HEK293 (cell line): ENCODE data around the gene UFD1.

Source experiments
- EGR2 ChIP-seq: fragments of 450-650 bp; formaldehyde crosslinking; IDR thresholded peaks from 2 replicates; pipeline ENCODE4 v1.5.1; 2016; ENCODE audit warnings: low read depth, missing biosample characterization, missing genetic modification characterization
- HOXA7 ChIP-seq: sonication (generic); formaldehyde crosslinking; IDR thresholded peaks from 2 replicates; pipeline ENCODE4 v1.8.1; 2022; ENCODE audit warnings: missing genetic modification reagents, borderline replicate concordance
- WT1 ChIP-seq: fragments of 450-650 bp; formaldehyde crosslinking; IDR thresholded peaks from 2 replicates; pipeline ENCODE4 v1.5.1; 2016; ENCODE audit warnings: missing biosample characterization, missing genetic modification characterization
- YY2 ChIP-seq: fragments of 450-650 bp; formaldehyde crosslinking; IDR thresholded peaks from 2 replicates; pipeline ENCODE4 v1.5.1; 2016; ENCODE audit warnings: missing biosample characterization, missing genetic modification characterization
- ZBTB21 ChIP-seq: fragments of 450-650 bp; formaldehyde crosslinking; IDR thresholded peaks from 2 replicates; pipeline ENCODE4 v1.5.1; 2017; ENCODE audit warnings: missing biosample characterization, missing genetic modification characterization
- ZIC2 ChIP-seq: fragments of 450-650 bp; formaldehyde crosslinking; IDR thresholded peaks from 2 replicates; pipeline ENCODE4 v1.5.1; 2016; ENCODE audit warnings: missing biosample characterization, missing genetic modification characterization
- ZNF133 ChIP-seq: fragments of 450-650 bp; formaldehyde crosslinking; IDR thresholded peaks from 2 replicates; pipeline ENCODE4 v1.5.1; 2016; ENCODE audit warnings: missing biosample characterization, missing genetic modification characterization
- ZNF202 ChIP-seq: fragments of 450-650 bp; formaldehyde crosslinking; IDR thresholded peaks from 2 replicates; pipeline ENCODE4 v1.5.1; 2016; ENCODE audit warnings: missing biosample characterization, missing genetic modification characterization, borderline replicate concordance
- ZNF274 ChIP-seq, 2 experiments: fragments of 200-500 bp in 1 of 2; fragments of 450-650 bp in 1 of 2; sonication (Bioruptor generic) in 1 of 2; formaldehyde crosslinking in 1 of 2; IDR thresholded peaks; 2 replicates each; pipeline versions ENCODE4 v1.5.1 to v1.6.1; 2014 to 2016; ENCODE audit warnings: borderline replicate concordance in 1 of 2, inconsistent platforms in 1 of 2, low read length in 1 of 2, missing biosample characterization in 1 of 2, missing genetic modification characterization in 1 of 2
- ZNF292 ChIP-seq: fragments of 450-650 bp; formaldehyde crosslinking; IDR thresholded peaks from 2 replicates; pipeline ENCODE4 v1.5.1; 2016; ENCODE audit warnings: low read depth, missing biosample characterization, missing genetic modification characterization, borderline replicate concordance
- ZNF302 ChIP-seq: fragments of 450-650 bp; formaldehyde crosslinking; IDR thresholded peaks from 2 replicates; pipeline ENCODE4 v1.5.1; 2016; ENCODE audit warnings: missing biosample characterization, missing genetic modification characterization, low read depth
- ZNF37A ChIP-seq: fragments of 450-650 bp; IDR thresholded peaks from 2 replicates; pipeline ENCODE4 v1.5.1; 2018; ENCODE audit warnings: missing biosample characterization, missing genetic modification characterization
- ZNF404 ChIP-seq: fragments of 450-650 bp; formaldehyde crosslinking; IDR thresholded peaks from 2 replicates; pipeline ENCODE4 v1.5.1; 2017; ENCODE audit warnings: missing biosample characterization, missing genetic modification characterization
- ZNF530 ChIP-seq: fragments of 450-650 bp; formaldehyde crosslinking; IDR thresholded peaks from 2 replicates; pipeline ENCODE4 v1.5.1; 2016; ENCODE audit warnings: low read depth, missing biosample characterization, missing genetic modification characterization
- ZNF571 ChIP-seq: fragments of 450-650 bp; formaldehyde crosslinking; IDR thresholded peaks from 2 replicates; pipeline ENCODE4 v1.5.0; 2017; ENCODE audit warnings: missing biosample characterization, missing genetic modification characterization
- ZNF585B ChIP-seq: fragments of 450-650 bp; formaldehyde crosslinking; IDR thresholded peaks from 2 replicates; pipeline ENCODE4 v1.5.1; 2016; ENCODE audit warnings: missing biosample characterization, missing genetic modification characterization
- ZNF596 ChIP-seq: fragments of 450-650 bp; IDR thresholded peaks from 2 replicates; pipeline ENCODE4 v1.5.0; 2018; ENCODE audit warnings: missing biosample characterization, mild to moderate bottlenecking, missing genetic modification characterization, moderate library complexity
- ZNF600 ChIP-seq: fragments of 450-650 bp; formaldehyde crosslinking; IDR thresholded peaks from 2 replicates; pipeline ENCODE4 v1.5.1; 2016; ENCODE audit warnings: missing biosample characterization, missing genetic modification characterization
- ZNF610 ChIP-seq: fragments of 450-650 bp; formaldehyde crosslinking; IDR thresholded peaks from 2 replicates; pipeline ENCODE4 v1.5.1; 2016; ENCODE audit warnings: missing biosample characterization, missing genetic modification characterization, borderline replicate concordance
- ZNF623 ChIP-seq: fragments of 450-650 bp; formaldehyde crosslinking; IDR thresholded peaks from 2 replicates; pipeline ENCODE4 v1.5.1; 2016; ENCODE audit warnings: missing biosample characterization, missing genetic modification characterization
- ZNF701 ChIP-seq: fragments of 450-650 bp; formaldehyde crosslinking; IDR thresholded peaks from 2 replicates; pipeline ENCODE4 v1.5.1; 2016; ENCODE audit warnings: missing biosample characterization, missing genetic modification characterization
- ZNF768 ChIP-seq: fragments of 450-650 bp; formaldehyde crosslinking; IDR thresholded peaks from 2 replicates; pipeline ENCODE4 v1.5.1; 2018; ENCODE audit warnings: missing biosample characterization, mild to moderate bottlenecking, missing genetic modification characterization
- ZSCAN30 ChIP-seq: fragments of 450-650 bp; IDR thresholded peaks from 2 replicates; pipeline ENCODE4 v1.5.1; 2018; ENCODE audit warnings: missing biosample characterization, mild to moderate bottlenecking, missing genetic modification characterization, moderate library complexity
- TF ChIP-seq, protein P1 (sequence below): fragments of 450-650 bp; formaldehyde crosslinking; IDR thresholded peaks from 2 replicates; pipeline ENCODE4 v1.5.1; 2016; ENCODE audit warnings: missing biosample characterization, missing genetic modification characterization
- TF ChIP-seq, protein P2 (sequence below): fragments of 450-650 bp; formaldehyde crosslinking; IDR thresholded peaks from 2 replicates; pipeline ENCODE4 v1.5.0; 2017; ENCODE audit warnings: missing biosample characterization, missing genetic modification characterization, borderline replicate concordance
- TF ChIP-seq, protein P3 (sequence below): fragments of 450-650 bp; formaldehyde crosslinking; IDR thresholded peaks from 2 replicates; pipeline ENCODE4 v1.5.1; 2016; ENCODE audit warnings: missing biosample characterization, missing genetic modification characterization
- TF ChIP-seq, protein P4 (sequence below): fragments of 450-650 bp; formaldehyde crosslinking; IDR thresholded peaks from 2 replicates; pipeline ENCODE4 v1.5.1; 2016; ENCODE audit warnings: missing biosample characterization, missing genetic modification characterization
- TF ChIP-seq, protein P5 (sequence below): fragments of 450-650 bp; formaldehyde crosslinking; IDR thresholded peaks from 2 replicates; pipeline ENCODE4 v1.5.1; 2016; ENCODE audit warnings: missing biosample characterization, missing genetic modification characterization

The UFD1 gene

DNA sequence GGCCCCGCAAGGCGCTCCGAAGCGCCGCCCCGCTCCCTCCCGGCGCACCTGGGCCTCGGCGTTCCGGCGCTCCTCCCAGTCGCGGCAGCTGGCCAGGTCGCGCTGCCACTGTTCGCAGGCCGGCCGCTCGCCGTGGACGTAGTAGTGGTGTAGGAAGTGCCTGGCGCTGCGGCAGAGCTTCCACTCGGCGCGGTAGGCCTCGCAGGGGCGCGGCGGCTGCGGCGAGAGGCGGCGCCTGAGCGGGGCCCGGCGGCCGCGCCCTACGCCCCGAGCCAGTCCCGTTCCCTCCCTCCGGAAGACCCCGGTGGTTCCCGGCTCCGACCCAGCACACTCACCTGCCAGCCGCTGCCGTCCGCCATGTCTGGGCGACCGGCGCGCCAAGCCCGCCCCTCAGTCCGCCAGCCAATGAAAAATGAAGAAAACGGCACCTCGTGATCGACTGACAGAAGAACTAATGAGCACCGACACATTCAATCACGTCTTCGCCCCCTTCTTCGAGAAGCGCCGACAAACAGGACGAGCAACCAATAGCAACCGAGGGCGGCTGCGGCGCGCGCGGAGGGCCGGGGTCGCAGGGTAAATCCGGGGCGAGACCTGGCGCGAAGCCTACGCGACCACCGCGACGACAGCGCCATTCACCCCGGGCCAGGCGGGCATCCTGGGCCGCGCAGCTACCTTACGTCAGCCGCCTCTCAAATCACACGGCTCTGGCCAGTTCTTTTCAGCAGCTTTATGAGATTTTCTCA lies 31.5 kb downstream of the UFD1 start, which contains the start of gene C22orf39 (continued):
- no peak for TF ChIP-seq HOXA7 (CRISPR knock-in tag)
- TF ChIP-seq ZSCAN30 (tag by site-specific recombination), result 0 out of 2 replicates have a peak, but pooled peaks have one; percentile 26
- TF ChIP-seq ZNF610 (tag by site-specific recombination), result 0 out of 2 replicates have a peak, but pooled peaks have one; percentile 49
- peak; percentile 53; the same call in 1 of the 2 replicates for TF ChIP-seq ZIC2 (tag by site-specific recombination)
- TF ChIP-seq ZBTB21 (tag by site-specific recombination), result peak; percentile 56; the same call in 1 of the 2 replicates
- no peak for TF ChIP-seq ZNF292 (tag by site-specific recombination)
- TF ChIP-seq, protein P1, sequence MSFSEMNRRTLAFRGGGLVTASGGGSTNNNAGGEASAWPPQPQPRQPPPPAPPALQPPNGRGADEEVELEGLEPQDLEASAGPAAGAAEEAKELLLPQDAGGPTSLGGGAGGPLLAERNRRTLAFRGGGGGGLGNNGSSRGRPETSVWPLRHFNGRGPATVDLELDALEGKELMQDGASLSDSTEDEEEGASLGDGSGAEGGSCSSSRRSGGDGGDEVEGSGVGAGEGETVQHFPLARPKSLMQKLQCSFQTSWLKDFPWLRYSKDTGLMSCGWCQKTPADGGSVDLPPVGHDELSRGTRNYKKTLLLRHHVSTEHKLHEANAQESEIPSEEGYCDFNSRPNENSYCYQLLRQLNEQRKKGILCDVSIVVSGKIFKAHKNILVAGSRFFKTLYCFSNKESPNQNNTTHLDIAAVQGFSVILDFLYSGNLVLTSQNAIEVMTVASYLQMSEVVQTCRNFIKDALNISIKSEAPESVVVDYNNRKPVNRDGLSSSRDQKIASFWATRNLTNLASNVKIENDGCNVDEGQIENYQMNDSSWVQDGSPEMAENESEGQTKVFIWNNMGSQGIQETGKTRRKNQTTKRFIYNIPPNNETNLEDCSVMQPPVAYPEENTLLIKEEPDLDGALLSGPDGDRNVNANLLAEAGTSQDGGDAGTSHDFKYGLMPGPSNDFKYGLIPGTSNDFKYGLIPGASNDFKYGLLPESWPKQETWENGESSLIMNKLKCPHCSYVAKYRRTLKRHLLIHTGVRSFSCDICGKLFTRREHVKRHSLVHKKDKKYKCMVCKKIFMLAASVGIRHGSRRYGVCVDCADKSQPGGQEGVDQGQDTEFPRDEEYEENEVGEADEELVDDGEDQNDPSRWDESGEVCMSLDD (tag by site-specific recombination), result no peak
- peak; percentile 29; the same call in 1 of the 2 replicates for TF ChIP-seq ZNF596 (tag by site-specific recombination)
- no peak for TF ChIP-seq ZNF274 (IDR thresholded peaks at IDR 0.05; ENCODE audit: low read length)
- no peak for TF ChIP-seq ZNF274 (tag by site-specific recombination; IDR thresholded peaks at IDR 0.05; ENCODE audit: borderline replicate concordance)
- TF ChIP-seq ZNF585B (tag by site-specific recombination), result no peak
- TF ChIP-seq ZNF623 (tag by site-specific recombination), result no peak
- 0 out of 2 replicates have a peak, but pooled peaks have one; percentile 14 for TF ChIP-seq WT1 (tag by site-specific recombination)
- TF ChIP-seq EGR2 (tag by site-specific recombination), result no peak
- TF ChIP-seq YY2 (tag by site-specific recombination), result peak; percentile 82
- TF ChIP-seq, protein P2, sequence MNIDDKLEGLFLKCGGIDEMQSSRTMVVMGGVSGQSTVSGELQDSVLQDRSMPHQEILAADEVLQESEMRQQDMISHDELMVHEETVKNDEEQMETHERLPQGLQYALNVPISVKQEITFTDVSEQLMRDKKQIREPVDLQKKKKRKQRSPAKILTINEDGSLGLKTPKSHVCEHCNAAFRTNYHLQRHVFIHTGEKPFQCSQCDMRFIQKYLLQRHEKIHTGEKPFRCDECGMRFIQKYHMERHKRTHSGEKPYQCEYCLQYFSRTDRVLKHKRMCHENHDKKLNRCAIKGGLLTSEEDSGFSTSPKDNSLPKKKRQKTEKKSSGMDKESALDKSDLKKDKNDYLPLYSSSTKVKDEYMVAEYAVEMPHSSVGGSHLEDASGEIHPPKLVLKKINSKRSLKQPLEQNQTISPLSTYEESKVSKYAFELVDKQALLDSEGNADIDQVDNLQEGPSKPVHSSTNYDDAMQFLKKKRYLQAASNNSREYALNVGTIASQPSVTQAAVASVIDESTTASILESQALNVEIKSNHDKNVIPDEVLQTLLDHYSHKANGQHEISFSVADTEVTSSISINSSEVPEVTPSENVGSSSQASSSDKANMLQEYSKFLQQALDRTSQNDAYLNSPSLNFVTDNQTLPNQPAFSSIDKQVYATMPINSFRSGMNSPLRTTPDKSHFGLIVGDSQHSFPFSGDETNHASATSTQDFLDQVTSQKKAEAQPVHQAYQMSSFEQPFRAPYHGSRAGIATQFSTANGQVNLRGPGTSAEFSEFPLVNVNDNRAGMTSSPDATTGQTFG, result no peak
- no peak for TF ChIP-seq ZNF530 (tag by site-specific recombination)
- no peak for TF ChIP-seq ZNF571 (tag by site-specific recombination)
- no peak for TF ChIP-seq ZNF133 (tag by site-specific recombination)
- TF ChIP-seq ZNF701 (tag by site-specific recombination), result no peak
- no peak for TF ChIP-seq ZNF37A (tag by site-specific recombination)
- TF ChIP-seq ZNF768 (tag by site-specific recombination), result no peak
- TF ChIP-seq, protein P3, sequence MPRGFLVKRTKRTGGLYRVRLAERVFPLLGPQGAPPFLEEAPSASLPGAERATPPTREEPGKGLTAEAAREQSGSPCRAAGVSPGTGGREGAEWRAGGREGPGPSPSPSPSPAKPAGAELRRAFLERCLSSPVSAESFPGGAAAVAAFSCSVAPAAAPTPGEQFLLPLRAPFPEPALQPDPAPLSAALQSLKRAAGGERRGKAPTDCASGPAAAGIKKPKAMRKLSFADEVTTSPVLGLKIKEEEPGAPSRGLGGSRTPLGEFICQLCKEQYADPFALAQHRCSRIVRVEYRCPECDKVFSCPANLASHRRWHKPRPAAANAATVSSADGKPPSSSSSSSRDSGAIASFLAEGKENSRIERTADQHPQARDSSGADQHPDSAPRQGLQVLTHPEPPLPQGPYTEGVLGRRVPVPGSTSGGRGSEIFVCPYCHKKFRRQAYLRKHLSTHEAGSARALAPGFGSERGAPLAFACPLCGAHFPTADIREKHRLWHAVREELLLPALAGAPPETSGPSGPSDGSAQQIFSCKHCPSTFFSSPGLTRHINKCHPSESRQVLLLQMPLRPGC, result no peak
- TF ChIP-seq ZNF404, result no peak
- TF ChIP-seq, protein P4, sequence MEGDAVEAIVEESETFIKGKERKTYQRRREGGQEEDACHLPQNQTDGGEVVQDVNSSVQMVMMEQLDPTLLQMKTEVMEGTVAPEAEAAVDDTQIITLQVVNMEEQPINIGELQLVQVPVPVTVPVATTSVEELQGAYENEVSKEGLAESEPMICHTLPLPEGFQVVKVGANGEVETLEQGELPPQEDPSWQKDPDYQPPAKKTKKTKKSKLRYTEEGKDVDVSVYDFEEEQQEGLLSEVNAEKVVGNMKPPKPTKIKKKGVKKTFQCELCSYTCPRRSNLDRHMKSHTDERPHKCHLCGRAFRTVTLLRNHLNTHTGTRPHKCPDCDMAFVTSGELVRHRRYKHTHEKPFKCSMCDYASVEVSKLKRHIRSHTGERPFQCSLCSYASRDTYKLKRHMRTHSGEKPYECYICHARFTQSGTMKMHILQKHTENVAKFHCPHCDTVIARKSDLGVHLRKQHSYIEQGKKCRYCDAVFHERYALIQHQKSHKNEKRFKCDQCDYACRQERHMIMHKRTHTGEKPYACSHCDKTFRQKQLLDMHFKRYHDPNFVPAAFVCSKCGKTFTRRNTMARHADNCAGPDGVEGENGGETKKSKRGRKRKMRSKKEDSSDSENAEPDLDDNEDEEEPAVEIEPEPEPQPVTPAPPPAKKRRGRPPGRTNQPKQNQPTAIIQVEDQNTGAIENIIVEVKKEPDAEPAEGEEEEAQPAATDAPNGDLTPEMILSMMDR, result no peak
- TF ChIP-seq ZNF202 (tag by site-specific recombination), result no peak
- no peak for TF ChIP-seq ZNF600 (tag by site-specific recombination)
- TF ChIP-seq ZNF302 (tag by site-specific recombination), result no peak
- TF ChIP-seq, protein P5, sequence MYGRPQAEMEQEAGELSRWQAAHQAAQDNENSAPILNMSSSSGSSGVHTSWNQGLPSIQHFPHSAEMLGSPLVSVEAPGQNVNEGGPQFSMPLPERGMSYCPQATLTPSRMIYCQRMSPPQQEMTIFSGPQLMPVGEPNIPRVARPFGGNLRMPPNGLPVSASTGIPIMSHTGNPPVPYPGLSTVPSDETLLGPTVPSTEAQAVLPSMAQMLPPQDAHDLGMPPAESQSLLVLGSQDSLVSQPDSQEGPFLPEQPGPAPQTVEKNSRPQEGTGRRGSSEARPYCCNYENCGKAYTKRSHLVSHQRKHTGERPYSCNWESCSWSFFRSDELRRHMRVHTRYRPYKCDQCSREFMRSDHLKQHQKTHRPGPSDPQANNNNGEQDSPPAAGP (tag by site-specific recombination), result no peak; the same call in 1 of the 2 replicates
